Measurements from ENCODE around the gene IFT43. TPM values are rescaled to one million over a fixed set of nuclear protein-coding genes. Genes with fewer than 3 reads are reported as not detected.

The IFT43 gene
- polyA plus RNA-seq, 1 of the 3 experiments (the other 2 are of a cell fraction): 78.8 TPM

- Histone ChIP-seq H3K4me2 (no peak overlapping the region), H4K20me1 (ENCODE audit: insufficient read depth) (no peaks in the 10 kb centered on the region), H3K27me3 (ENCODE audit: insufficient read depth) (peaks cover 44% of the 10 kb centered on the region), H3K9ac (no peak overlapping the region), H3K79me2 (ENCODE audit: insufficient read depth) (no peaks in the 10 kb centered on the region), H3K9me3 (no peaks in the 10 kb centered on the region), H3K4me3 (ENCODE audit: low read depth in 2 of 2, low read length in 1 of 2) (no peak overlapping the region), H2AFZ (ENCODE audit: low read depth) (no peak overlapping the region), H3K36me3 (replicated peaks in 1 of 2; ENCODE audit: control insufficient read depth in 1 of 2, insufficient read depth in 2 of 2, low read length in 1 of 2) (no peaks in the 10 kb centered on the region), H3K27ac (ENCODE audit: low read depth in 2 of 2, low read length in 1 of 2) (no peak overlapping the region), H3F3A (replicated peaks; ENCODE audit: insufficient read depth) (no peaks in the 10 kb centered on the region), H3K9me2 (no peaks in the 10 kb centered on the region), H3K4me1 (ENCODE audit: control insufficient read depth in 1 of 2, insufficient read depth in 2 of 2, low read depth in 1 of 2, low read length in 1 of 2) (no peaks in the 10 kb centered on the region)
- DNase-seq: no peak
- 18% methylated on average over 24 of the region's 30 CpGs for WGBS (ENCODE audit: low lambda C conversion rate)
- ChIA-PET POLR2A (no interaction called here), CTCF (interaction anchor here (1.4 to 3.3 kb wide), 3 partner anchors 80 to 256 kb away, joined by 4 to 10 read pairs (median 6); no protein-coding TSS in a partner anchor)
- TF ChIP-seq NFIC (IDR thresholded peaks at IDR 0.05; ENCODE audit: borderline replicate concordance): no peak
- no peak for TF ChIP-seq SIN3A (IDR thresholded peaks at IDR 0.05; ENCODE audit: borderline replicate concordance, low read depth, low read length)
- TF ChIP-seq TEAD4 (IDR thresholded peaks at IDR 0.05; ENCODE audit: borderline replicate concordance, insufficient read depth): no peak
- TF ChIP-seq FOXJ3 (CRISPR knock-in tag; IDR thresholded peaks at IDR 0.05): no peak
- no peak for TF ChIP-seq RCOR1 (IDR thresholded peaks at IDR 0.05; ENCODE audit: low read length)
- TF ChIP-seq EZH2phosphoT487 (IDR thresholded peaks at IDR 0.05; ENCODE audit: borderline replicate concordance, low read depth): no peak
- TF ChIP-seq TCF12 (IDR thresholded peaks at IDR 0.05): no peak
- TF ChIP-seq GABPA (IDR thresholded peaks at IDR 0.05; ENCODE audit: low read depth): no peak
- no peak for TF ChIP-seq USF2 (IDR thresholded peaks at IDR 0.05; ENCODE audit: borderline replicate concordance, low read depth, low read length)
- no peak for TF ChIP-seq NRF1 (IDR thresholded peaks at IDR 0.05; ENCODE audit: low read depth, low read length)
- no peak for TF ChIP-seq REST (IDR thresholded peaks at IDR 0.05; ENCODE audit: low read depth, low read length)
- TF ChIP-seq JUND (IDR thresholded peaks at IDR 0.05): no peak
Observed at GRCh38 chr14:76131071-76131965, 145.8 kb downstream of the IFT43 start.

All from SK-N-SH (cell line).